A673 (cell line): ENCODE results near the gene ZMYND8. TPM values are rescaled to one million over a fixed set of nuclear protein-coding genes. Genes with fewer than 3 reads are reported as not detected.
A peak's percentile ranks its signal among the peaks of the same experiment; 100 is the strongest.

Source experiments
- BruUV-seq: library from RNA; stranded (reverse); fragments of 400-500 nt; replicated peaks from 2 replicates; lab custom pipeline; 2021; lab: Mats Ljungman, UMichigan
- CTCF ChIA-PET: fragments of 300-600 bp; sonication (Branson Sonifier 250); formaldehyde crosslinking; loops from one replicate; lab custom pipeline; 2022; ENCODE audit warnings: antibody characterized with exemption; lab: Charles Lee
- POLR2A ChIA-PET: fragments of 300-600 bp; sonication (Branson Sonifier 250); formaldehyde crosslinking; loops from one replicate; lab custom pipeline; 2022; ENCODE audit warnings: antibody characterized with exemption; ENCODE audit not compliant: low non-redundant PET; lab: Charles Lee
- DNase-seq: peaks from one replicate; pipeline ENCODE4 v3.0.0-alpha.2; 2015; ENCODE audit warnings: low spot score
- H3K27ac ChIP-seq: fragments of 200-600 bp; sonication (generic); 2 replicates; pipeline ENCODE4 v1.5.1; 2016; ENCODE audit warnings: mixed run types, low read depth, mild to moderate bottlenecking, mixed read lengths, antibody characterized with exemption, low read length; ENCODE audit not compliant: poor library complexity, severe bottlenecking
- H3K27me3 ChIP-seq: fragments of 200-600 bp; sonication (generic); replicated peaks from 2 replicates; pipeline ENCODE4 v1.6.1; 2017; ENCODE audit warnings: mixed run types, low read depth, mild to moderate bottlenecking, mixed read lengths, antibody characterized with exemption, low read length; ENCODE audit not compliant: insufficient read depth, poor library complexity
- H3K36me3 ChIP-seq: fragments of 200-600 bp; sonication (generic); 2 replicates; pipeline ENCODE4 v1.6.1; 2016; ENCODE audit warnings: mixed run types, mild to moderate bottlenecking, mixed read lengths, antibody characterized with exemption, low read length; ENCODE audit not compliant: insufficient read depth, poor library complexity, severe bottlenecking
- H3K4me1 ChIP-seq: fragments of 200-600 bp; sonication (generic); 2 replicates; pipeline ENCODE4 v1.6.1; 2017; ENCODE audit warnings: mixed run types, mild to moderate bottlenecking, mixed read lengths, antibody characterized with exemption, low read length; ENCODE audit not compliant: insufficient read depth, poor library complexity, severe bottlenecking
- H3K4me3 ChIP-seq: fragments of 200-600 bp; sonication (generic); 2 replicates; pipeline ENCODE4 v1.5.1; 2016; ENCODE audit warnings: low read depth, mixed run types, mild to moderate bottlenecking, mixed read lengths, low read length; ENCODE audit not compliant: poor library complexity, severe bottlenecking
- H3K9me3 ChIP-seq: fragments of 200-600 bp; sonication (generic); 2 replicates; pipeline ENCODE4 v1.6.1; 2016; ENCODE audit warnings: mixed run types, low read depth, mild to moderate bottlenecking, mixed read lengths, antibody characterized with exemption, low read length; ENCODE audit not compliant: poor library complexity, severe bottlenecking
- CTCF ChIP-seq: fragments of 300-800, 200-600 bp; sonication (generic); conservative IDR thresholded peaks from 2 replicates; pipeline ENCODE4 v1.5.1; 2017; ENCODE audit warnings: low read depth, mild to moderate bottlenecking, antibody characterized with exemption, low read length, moderate library complexity, mixed read lengths
- EZH2 ChIP-seq: fragments of 200-600 bp; sonication (generic); IDR thresholded peaks from 2 replicates; pipeline ENCODE4 v1.6.1; 2017; ENCODE audit warnings: borderline replicate concordance, low read depth, mild to moderate bottlenecking, mixed read lengths, antibody characterized with exemption, low read length; ENCODE audit not compliant: poor library complexity, severe bottlenecking
- intact Hi-C: fragments of 100-400 bp; cut with micrococcal nuclease; formaldehyde crosslinking; loops from one replicate; pipeline ENCODE4 v1.10.0; 2022; ENCODE audit not compliant: unreplicated experiment
- total RNA-seq: library from RNA; stranded (reverse); gene quantifications from 2 replicates; pipeline ENCODE4 v1.2.3, GENCODE V29; 2021

Gene ZMYND8
- total RNA-seq, 1 experiment from 2014 or later, result 31.3 TPM

GRCh38 chr20:47181056-47181862, 175.2 kb downstream of the ZMYND8 start:
- DNase-seq, result peak; percentile 65
- H3K36me3 ChIP-seq, result no peaks in the 10 kb centered on the region
- intact Hi-C loops, result no loop called here
- CTCF ChIA-PET, result interaction anchor here (1.1 kb wide), 1 partner anchor 15 kb away, joined by 4 read pairs; no protein-coding TSS in a partner anchor
- H3K4me3 ChIP-seq, result no peak overlapping the region
- H3K4me1 ChIP-seq, result no peaks in the 10 kb centered on the region
- H3K27me3 ChIP-seq, result no peaks in the 10 kb centered on the region
- no TSS peak for BruUV-seq
- POLR2A ChIA-PET, result no interaction called here
- TF ChIP-seq EZH2, result no peak
- TF ChIP-seq CTCF, result no peak
- no peaks in the 10 kb centered on the region for H3K9me3 ChIP-seq
- H3K27ac ChIP-seq, result no peak overlapping the region

GRCh38 chr20:47179267-47179666, 177.2 kb downstream of the ZMYND8 start:
- Histone ChIP-seq H3K4me3 (no peak overlapping the region), H3K9me3 (no peaks in the 10 kb centered on the region), H3K27me3 (no peaks in the 10 kb centered on the region), H3K4me1 (no peaks in the 10 kb centered on the region), H3K36me3 (no peaks in the 10 kb centered on the region), H3K27ac (no peak overlapping the region)
- no peak for DNase-seq
- intact Hi-C loops, result no loop called here
- ChIA-PET CTCF (no interaction called here), POLR2A (no interaction called here)
- TF ChIP-seq CTCF (no peak), EZH2 (no peak)
- BruUV-seq, result no TSS peak

- POLR2A ChIA-PET, result no interaction called here
- intact Hi-C loops, result no loop called here
- TF ChIP-seq EZH2 (no peak), CTCF (no peak)
- H3K4me1 ChIP-seq, result no peaks in the 10 kb centered on the region
- H3K27ac ChIP-seq, result no peak overlapping the region
- no peaks in the 10 kb centered on the region for H3K27me3 ChIP-seq
- H3K36me3 ChIP-seq, result no peaks in the 10 kb centered on the region
- no peak for DNase-seq
- BruUV-seq, result no TSS peak
- H3K4me3 ChIP-seq, result no peak overlapping the region
- no peaks in the 10 kb centered on the region for H3K9me3 ChIP-seq
- CTCF ChIA-PET, result no interaction called here
Observed at GRCh38 chr20:47178851-47179250, 177.6 kb downstream of the ZMYND8 start.
